Measurements from ENCODE around the gene FNDC11. TPM values are rescaled to one million over a fixed set of nuclear protein-coding genes. Genes with fewer than 3 reads are reported as not detected.

Gene FNDC11
- total RNA-seq, 1 donor: 0.45 TPM

- no peak for DNase-seq (ENCODE audit: low read depth)
- TF ChIP-seq CTCF (IDR thresholded peaks at IDR 0.05; ENCODE audit: insufficient read depth, low read length): no peak
- peak overlapping the region; percentile 88 for H3K4me3 ChIP-seq (ENCODE audit: low read depth, low read length)
Observed at GRCh38 chr20:63573647-63574131, 19.7 kb downstream of the FNDC11 start.

GRCh38 chr20:63574156-63574828 is 20.3 kb downstream of the FNDC11 start, which contains the start of gene HELZ2:
Gene HELZ2 (minus strand): TSS chr20:63574239. CDS start chr20:63572385, 1,854 bp downstream.
- DNase-seq (ENCODE audit: low read depth): peak; percentile 48
- H3K4me3 ChIP-seq (ENCODE audit: low read depth, low read length): peak within 1 kb of the TSS; percentile 88
- TF ChIP-seq CTCF (IDR thresholded peaks at IDR 0.05; ENCODE audit: insufficient read depth, low read length): no peak

- peak; percentile 27 for DNase-seq (ENCODE audit: low read depth)
Observed at GRCh38 chr20:63574829-63575743, 21.1 kb downstream of the FNDC11 start.

GRCh38 chr20:63576311-63576710 is 22.4 kb downstream of the FNDC11 start:
- no peak overlapping the region for H3K4me3 ChIP-seq (ENCODE audit: low read depth, low read length)
- peak; percentile 36 for DNase-seq (ENCODE audit: low read depth)
- no peak for TF ChIP-seq CTCF (IDR thresholded peaks at IDR 0.05; ENCODE audit: insufficient read depth, low read length)

More at GRCh38 chr20:63574829-63575743, 21.1 kb downstream of the FNDC11 start:
- no peak for TF ChIP-seq CTCF (IDR thresholded peaks at IDR 0.05; ENCODE audit: insufficient read depth, low read length)
- H3K4me3 ChIP-seq (ENCODE audit: low read depth, low read length): no peak overlapping the region

- TF ChIP-seq CTCF (IDR thresholded peaks at IDR 0.05; ENCODE audit: insufficient read depth, low read length): no peak
- no peak for DNase-seq (ENCODE audit: low read depth)
- no peak overlapping the region for H3K4me3 ChIP-seq (ENCODE audit: low read depth, low read length)
Observed at GRCh38 chr20:63577317-63577894, 23.4 kb downstream of the FNDC11 start.

- H3K4me3 ChIP-seq (ENCODE audit: low read depth, low read length): no peak overlapping the region
- no peak for DNase-seq (ENCODE audit: low read depth)
- TF ChIP-seq CTCF (IDR thresholded peaks at IDR 0.05; ENCODE audit: insufficient read depth, low read length): no peak
Observed at GRCh38 chr20:63578224-63579016, 24.5 kb downstream of the FNDC11 start.

Data from fibroblast of the aortic adventitia (primary cell).